Endothelial cell of umbilical vein (primary cell): ENCODE results near the gene RASA2. TPM values are rescaled to one million over a fixed set of nuclear protein-coding genes. Genes with fewer than 3 reads are reported as not detected.

Experiments
- BruUV-seq: library from RNA; stranded (reverse); fragments of 400-500 nt; replicated peaks from 2 replicates; lab custom pipeline; 2021; lab: Mats Ljungman, UMichigan
- CTCF ChIA-PET: fragments of 300-600, 350-600 bp; sonication (Branson Sonifier 250); formaldehyde crosslinking; loops from one replicate; lab custom pipeline; 2021; ENCODE audit warnings: antibody characterized with exemption, inconsistent platforms; lab: Charles Lee
- POLR2A ChIA-PET: fragments of 300-600, 350-600 bp; sonication (Branson Sonifier 250); formaldehyde crosslinking; loops from one replicate; lab custom pipeline; 2021; ENCODE audit warnings: antibody characterized with exemption, inconsistent platforms; lab: Charles Lee
- DNase-seq: peaks from one replicate; pipeline ENCODE4 v3.0.0-alpha.2; 2011; ENCODE audit warnings: low read depth, low spot score
- FAIRE-seq: peaks from 2 replicates; lab custom pipeline; 2011; peaks lifted over from hg19 to GRCh38; lab: Jason Lieb, UNC
- H2AFZ ChIP-seq: 2 replicates; pipeline ENCODE4 v1.6.0; 2012; ENCODE audit warnings: low read depth, low read length, control low read depth, inconsistent platforms
- H3K27ac ChIP-seq: 2 replicates; pipeline ENCODE4 v1.5.1; 2011; ENCODE audit warnings: low read depth, mild to moderate bottlenecking, control low read depth, low read length, moderate library complexity; ENCODE audit not compliant: insufficient read depth
- H3K27me3 ChIP-seq, 2 experiments: 2 replicates each; pipeline versions ENCODE4 v1.6.0 to v1.6.1; 2011; ENCODE audit warnings: low read length in 2 of 2, mixed read lengths in 1 of 2; ENCODE audit not compliant: control insufficient read depth in 2 of 2, insufficient read depth in 2 of 2
- H3K36me3 ChIP-seq, 2 experiments: 2 replicates in 1 of 2; 3 replicates in 1 of 2; pipeline ENCODE4 v1.5.1; 2011; ENCODE audit warnings: low read length in 2 of 2, mild to moderate bottlenecking in 1 of 2, moderate library complexity in 1 of 2; ENCODE audit not compliant: control insufficient read depth in 2 of 2, insufficient read depth in 2 of 2; ENCODE audit errors: extremely low read depth in 1 of 2
- H3K4me1 ChIP-seq: 3 replicates; pipeline ENCODE4 v1.5.1; 2011; ENCODE audit warnings: mild to moderate bottlenecking, low read length; ENCODE audit not compliant: control insufficient read depth, insufficient read depth; ENCODE audit errors: extremely low read depth
- H3K4me2 ChIP-seq: 2 replicates; pipeline ENCODE4 v1.6.1; 2011; ENCODE audit warnings: low read length, control low read depth, mixed read lengths; ENCODE audit not compliant: insufficient read depth
- H3K4me3 ChIP-seq, 3 experiments: fragments of 200-600 bp in 1 of 3; sonication (generic), shearing (Covaris generic) in 1 of 3; replicated peaks in 1 of 3; 2 replicates each; pipeline ENCODE4 v1.5.1; 2011 to 2016; ENCODE audit warnings: control low read depth in 3 of 3, low read length in 3 of 3, mild to moderate bottlenecking in 2 of 3, inconsistent platforms in 1 of 3, low read depth in 1 of 3, moderate library complexity in 1 of 3; ENCODE audit not compliant: insufficient read depth in 1 of 3
- H3K79me2 ChIP-seq: 2 replicates; pipeline ENCODE4 v1.6.0; 2012; ENCODE audit warnings: low read length, inconsistent platforms; ENCODE audit not compliant: control insufficient read depth, insufficient read depth
- H3K9ac ChIP-seq: replicated peaks from 2 replicates; pipeline ENCODE3; 2011; ENCODE audit warnings: low read length, control low read depth; ENCODE audit not compliant: insufficient read depth; ENCODE audit errors: extremely low read depth
- H3K9me1 ChIP-seq: replicated peaks from 3 replicates; pipeline ENCODE4 v1.6.0; 2011; ENCODE audit warnings: mild to moderate bottlenecking, low read length; ENCODE audit not compliant: control insufficient read depth, insufficient read depth; ENCODE audit errors: extremely low read depth
- H3K9me3 ChIP-seq: replicated peaks from 2 replicates; pipeline ENCODE4 v1.5.1; 2012; ENCODE audit warnings: low read length, inconsistent platforms; ENCODE audit not compliant: control insufficient read depth, insufficient read depth
- H4K20me1 ChIP-seq: replicated peaks from 2 replicates; pipeline ENCODE3; 2011; ENCODE audit warnings: mild to moderate bottlenecking, low read length; ENCODE audit not compliant: control insufficient read depth, insufficient read depth; ENCODE audit errors: extremely low read depth
- FOS ChIP-seq: IDR thresholded peaks from 2 replicates; pipeline ENCODE4 v1.6.1; 2011; ENCODE audit warnings: mild to moderate bottlenecking, low read length, moderate library complexity, borderline replicate concordance; ENCODE audit not compliant: insufficient read depth
- GATA2 ChIP-seq: IDR thresholded peaks from 2 replicates; pipeline ENCODE4 v1.7.0; 2011; ENCODE audit warnings: low read depth, mild to moderate bottlenecking, moderate library complexity, mixed read lengths, low read length; ENCODE audit not compliant: insufficient read length, insufficient read depth
- JUN ChIP-seq: IDR thresholded peaks from 2 replicates; pipeline ENCODE4 v1.6.1; 2011; ENCODE audit warnings: borderline replicate concordance, low read depth; ENCODE audit not compliant: insufficient read length, insufficient read depth
- POLR2AphosphoS5 ChIP-seq: IDR thresholded peaks from 2 replicates; pipeline ENCODE4 v1.6.1; 2012; ENCODE audit warnings: low read depth, mild to moderate bottlenecking, control low read depth, low read length, moderate library complexity; ENCODE audit not compliant: insufficient read depth
- dilution Hi-C: fragments of 300-500 bp; cut with MboI; formaldehyde crosslinking; loops from one replicate; pipeline ENCODE4 v1.15.0; 2019; ENCODE audit warnings: low sequenced_read_pairs; ENCODE audit not compliant: extremely low pct_ligation_motif_present
- intact Hi-C: fragments of 100-400 bp; cut with micrococcal nuclease; formaldehyde crosslinking; loops from one replicate; pipeline ENCODE4 v1.10.0; 2022
- polyA plus RNA-seq, 4 experiments: library from polyadenylated mRNA; depleted of rRNA in 3 of 4; stranded (reverse) in 3 of 4; unstranded in 1 of 4; fragments of >200 nt; gene quantifications; 2 replicates each; pipeline versions ENCODE4 v1.2.1 to v1.2.3, GENCODE V29; 2011 to 2012; ENCODE audit warnings: missing spikeins in 1 of 4
- total RNA-seq: library from RNA; stranded (reverse); gene quantifications from 2 replicates; pipeline ENCODE4 v1.2.3, GENCODE V29; 2021
- TF ChIP-seq, protein P1 (sequence below): IDR thresholded peaks from 2 replicates; pipeline ENCODE4 v1.6.1; 2011; ENCODE audit not compliant: insufficient read depth, insufficient read length

Gene RASA2
- total and polyA plus RNA-seq, 2 donors (not counting 3 experiments of a cell fraction or from before 2014, with no cell fraction given): 3.1 to 20.2 TPM

DNA sequence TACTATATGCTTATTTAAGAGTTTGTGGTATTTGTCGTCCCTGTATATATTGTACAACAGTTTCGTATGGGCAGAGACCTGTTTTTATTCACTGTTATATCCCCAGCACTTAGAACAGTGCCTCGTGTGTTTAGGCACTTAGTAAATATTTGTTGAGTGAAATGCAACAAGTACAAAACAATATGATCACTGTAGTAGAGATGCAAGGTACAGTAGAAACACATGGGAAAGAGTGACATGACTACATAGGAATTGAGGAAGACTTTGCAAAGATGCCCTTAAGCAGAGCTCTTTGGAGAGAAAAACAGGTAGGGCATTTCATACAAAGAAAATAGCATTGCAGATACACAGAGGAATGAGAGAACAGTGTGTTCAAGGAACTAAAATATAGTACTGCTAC lies 18.3 kb downstream of the RASA2 start:
- Histone ChIP-seq H3K79me2 (peaks cover 100% of the 10 kb centered on the region), H3K4me2 (no peak overlapping the region), H3K4me1 (no peaks in the 10 kb centered on the region), H3K9me3 (no peaks in the 10 kb centered on the region), H3K4me3 (no peak overlapping the region), H3K27ac (no peak overlapping the region), H3K9ac (no peak overlapping the region), H3K9me1 (peaks cover 6% of the 10 kb centered on the region), H2AFZ (no peak overlapping the region), H3K27me3 (no peaks in the 10 kb centered on the region), H3K36me3 (no peaks in the 10 kb centered on the region), H4K20me1 (peaks cover 14% of the 10 kb centered on the region)
- dilution Hi-C loops (no loop called here), intact Hi-C loops (no loop called here)
- ChIA-PET CTCF (no interaction called here), POLR2A (no interaction called here)
- TF ChIP-seq JUN: no peak
- TF ChIP-seq, protein P1, sequence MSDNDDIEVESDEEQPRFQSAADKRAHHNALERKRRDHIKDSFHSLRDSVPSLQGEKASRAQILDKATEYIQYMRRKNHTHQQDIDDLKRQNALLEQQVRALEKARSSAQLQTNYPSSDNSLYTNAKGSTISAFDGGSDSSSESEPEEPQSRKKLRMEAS: no peak
- TF ChIP-seq GATA2: no peak
- TF ChIP-seq POLR2AphosphoS5: no peak
- no peak for DNase-seq
- BruUV-seq: no TSS peak
- FAIRE-seq: no peak

DNA sequence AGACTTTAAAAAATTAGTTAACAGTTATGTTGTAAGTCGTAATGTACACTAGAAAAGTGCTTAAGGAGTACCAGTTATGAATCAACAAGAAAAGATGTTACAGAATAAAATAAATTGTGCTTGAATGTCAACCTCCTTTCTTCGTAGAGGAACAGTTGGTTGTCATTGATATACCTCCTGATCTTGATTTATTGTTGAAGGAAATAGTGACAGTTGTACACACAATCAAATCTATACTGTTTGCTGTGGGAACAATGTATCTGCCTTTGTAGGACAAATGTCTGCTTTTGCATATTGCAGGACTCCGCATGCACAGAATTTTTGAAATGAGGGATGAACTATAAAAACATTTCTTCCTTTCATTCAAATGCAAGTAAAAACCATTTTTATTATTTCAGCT lies 19.2 kb downstream of the RASA2 start:
- CTCF ChIA-PET: interaction anchor here (0.5 to 1.2 kb wide), 2 partner anchors 11 to 12 kb away, joined by 3 read pairs; no protein-coding TSS in a partner anchor
- H3K9me1 ChIP-seq: peaks cover 6% of the 10 kb centered on the region
- no peak for DNase-seq
- H2AFZ ChIP-seq: no peak overlapping the region
- H4K20me1 ChIP-seq: peaks cover 17% of the 10 kb centered on the region
- H3K79me2 ChIP-seq: peaks cover 100% of the 10 kb centered on the region
- no peaks in the 10 kb centered on the region for H3K9me3 ChIP-seq
- no peak overlapping the region for H3K4me3 ChIP-seq
- POLR2A ChIA-PET: no interaction called here
- intact Hi-C loops: no loop called here
- no peak for FAIRE-seq
- no peak overlapping the region for H3K27ac ChIP-seq
- TF ChIP-seq FOS: no peak
- no peak for TF ChIP-seq GATA2
- H3K36me3 ChIP-seq: no peaks in the 10 kb centered on the region
- no peaks in the 10 kb centered on the region for H3K27me3 ChIP-seq
- BruUV-seq: no TSS peak
- H3K4me2 ChIP-seq: no peak overlapping the region
- no peak overlapping the region for H3K9ac ChIP-seq
- dilution Hi-C loops: no loop called here
- H3K4me1 ChIP-seq: no peaks in the 10 kb centered on the region
